GM23248 (cell line): ENCODE results near the gene CAPN14.

ENCODE experiments used
- EZH2 ChIP-seq: fragments of 200-600 bp; sonication (generic); IDR thresholded peaks from 2 replicates; pipeline ENCODE4 v1.6.1; 2018; ENCODE audit warnings: antibody characterized with exemption, mild to moderate bottlenecking; ENCODE audit not compliant: insufficient read depth, poor library complexity, severe bottlenecking
- EZH2phosphoT487 ChIP-seq: fragments of 200-600 bp; sonication (generic); IDR thresholded peaks from 2 replicates; pipeline ENCODE4 v1.6.1; 2018; ENCODE audit warnings: antibody characterized with exemption, moderate library complexity, mild to moderate bottlenecking, low read depth; ENCODE audit not compliant: insufficient read depth

DNA sequence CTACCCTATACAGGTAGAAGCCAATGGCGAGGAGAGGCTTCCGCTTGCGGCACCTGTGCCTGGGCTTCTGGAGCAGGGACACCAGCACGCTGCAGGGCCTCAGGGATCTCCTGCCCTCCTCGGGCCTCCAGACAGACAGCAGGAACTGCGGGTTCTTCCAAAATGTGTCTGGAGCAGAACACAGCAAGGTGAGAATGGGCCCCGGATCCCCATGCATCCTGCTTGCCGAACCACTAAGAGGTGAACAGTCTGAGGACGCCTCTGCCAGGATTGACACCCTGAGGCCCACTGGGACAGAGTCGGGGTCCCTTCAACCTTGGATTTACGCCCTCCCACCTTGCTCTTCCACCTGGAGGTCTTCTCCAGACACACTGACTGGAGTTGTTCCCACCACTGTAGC, 25.4 kb downstream of the CAPN14 start:
- no peak for TF ChIP-seq EZH2
- TF ChIP-seq EZH2phosphoT487 = no peak
